ENCODE results near the gene TRIM69.
"Not testable (repeated sequence)": the region's sequence is repeated elsewhere in the genome, so short reads cannot be mapped to it uniquely, and the experiment has no call there.

Gene TRIM69, protein sequence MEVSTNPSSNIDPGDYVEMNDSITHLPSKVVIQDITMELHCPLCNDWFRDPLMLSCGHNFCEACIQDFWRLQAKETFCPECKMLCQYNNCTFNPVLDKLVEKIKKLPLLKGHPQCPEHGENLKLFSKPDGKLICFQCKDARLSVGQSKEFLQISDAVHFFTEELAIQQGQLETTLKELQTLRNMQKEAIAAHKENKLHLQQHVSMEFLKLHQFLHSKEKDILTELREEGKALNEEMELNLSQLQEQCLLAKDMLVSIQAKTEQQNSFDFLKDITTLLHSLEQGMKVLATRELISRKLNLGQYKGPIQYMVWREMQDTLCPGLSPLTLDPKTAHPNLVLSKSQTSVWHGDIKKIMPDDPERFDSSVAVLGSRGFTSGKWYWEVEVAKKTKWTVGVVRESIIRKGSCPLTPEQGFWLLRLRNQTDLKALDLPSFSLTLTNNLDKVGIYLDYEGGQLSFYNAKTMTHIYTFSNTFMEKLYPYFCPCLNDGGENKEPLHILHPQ
- 42.4 to 66.8 (median 66.4) reads per million in 3 donors for total RNA-seq

DNA sequence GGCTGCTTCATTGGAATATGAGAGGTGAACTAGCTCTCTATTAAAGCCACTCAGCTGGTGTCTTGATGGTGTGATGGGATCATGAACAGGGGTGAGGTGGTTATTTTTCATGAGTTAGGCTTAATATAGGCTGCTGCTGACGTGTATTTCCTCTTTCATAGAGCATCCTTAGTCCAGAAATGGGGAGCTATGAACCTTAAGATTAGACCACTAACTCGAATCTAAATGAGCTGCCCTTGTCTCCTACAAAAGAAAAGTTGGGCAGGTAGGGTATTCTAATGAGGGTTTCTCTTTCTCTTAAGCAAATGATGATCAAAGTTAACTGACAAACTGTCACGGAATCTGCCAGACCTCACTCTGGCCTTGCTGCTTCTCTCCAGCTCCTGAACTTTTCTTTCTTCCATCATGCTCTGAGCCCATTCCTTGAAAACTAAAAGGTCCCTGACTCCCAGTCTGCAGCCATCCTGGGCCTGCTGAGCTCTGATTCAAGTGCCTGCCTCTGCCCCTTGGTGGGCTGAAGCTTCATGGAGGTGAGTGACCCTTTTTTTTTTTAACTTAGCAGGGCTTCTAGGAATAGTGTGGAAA is at the start of gene TRIM69:
Gene TRIM69, plus strand, starts transcription at position 348 of the 585 bp plus-strand sequence. Its CDS starts 177 bp downstream, at position 525.
- Histone ChIP-seq H3K36me3 (ENCODE audit: control insufficient read depth, insufficient read depth, low read length) (peaks cover 3% of the 10 kb centered on the region), H3K27ac (ENCODE audit: insufficient read depth, low read length, poor library complexity, severe bottlenecking) (peak within 1 kb of the TSS; percentile 59), H3K27me3 (replicated peaks; ENCODE audit: control insufficient read depth, insufficient read depth, low read length, poor library complexity, severe bottlenecking) (no peaks in the 10 kb centered on the region), H3K9me3 (ENCODE audit: control insufficient read depth, low read length) (no peaks in the 10 kb centered on the region), H3K4me3 (ENCODE audit: insufficient read depth, low read depth, low read length, poor library complexity, severe bottlenecking) (peak within 1 kb of the TSS; percentile 28), H3K4me1 (ENCODE audit: control insufficient read depth, insufficient read depth, low read length, poor library complexity, severe bottlenecking) (peaks cover 49% of the 10 kb centered on the region)
- DNase-seq = no peak

DNA sequence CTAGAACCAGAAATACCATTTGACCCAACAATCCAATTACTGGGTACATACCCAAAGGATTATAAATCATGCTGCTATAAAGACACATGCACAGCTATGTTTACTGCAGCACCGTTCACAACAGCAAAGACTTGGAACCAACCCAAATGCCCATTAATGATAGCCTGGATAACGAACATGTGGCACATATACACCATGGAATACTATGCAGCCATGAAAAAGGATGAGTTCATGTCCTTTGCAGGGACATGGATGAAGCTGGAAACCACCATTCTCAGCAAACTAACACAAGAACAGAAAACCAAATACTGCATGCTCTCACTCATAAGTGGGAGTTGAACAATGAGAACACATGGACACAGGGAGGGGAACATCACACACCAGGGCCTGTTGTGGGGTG is 47.0 kb upstream of the TRIM69 start:
- H3K4me1 ChIP-seq (ENCODE audit: control insufficient read depth, insufficient read depth, low read length, poor library complexity, severe bottlenecking); H3K4me3 ChIP-seq (ENCODE audit: insufficient read depth, low read depth, low read length, poor library complexity, severe bottlenecking); H3K27me3 ChIP-seq (replicated peaks; ENCODE audit: control insufficient read depth, insufficient read depth, low read length, poor library complexity, severe bottlenecking); H3K9me3 ChIP-seq (ENCODE audit: control insufficient read depth, low read length); DNase-seq; H3K36me3 ChIP-seq (ENCODE audit: control insufficient read depth, insufficient read depth, low read length); H3K27ac ChIP-seq (ENCODE audit: insufficient read depth, low read length, poor library complexity, severe bottlenecking): not testable (repeated sequence)

DNA sequence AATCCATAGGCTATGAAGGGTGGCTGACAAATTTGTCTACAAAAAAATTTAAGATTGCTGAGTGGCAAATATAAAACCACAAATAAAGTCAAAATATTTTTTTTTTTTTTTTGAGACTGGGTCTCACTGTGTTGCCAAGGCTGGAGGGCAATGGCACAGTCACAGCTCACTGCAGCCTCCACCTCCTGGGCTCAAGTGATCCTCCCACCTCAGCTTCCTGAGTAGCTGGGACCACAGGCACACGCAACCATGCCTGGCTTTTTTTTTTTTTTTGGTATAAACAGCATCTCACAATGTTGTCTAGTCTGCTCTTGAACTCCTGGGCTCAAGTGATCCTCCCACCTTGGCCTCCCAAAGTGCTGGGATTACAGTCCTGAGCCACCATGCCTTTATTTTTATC is 46.1 kb upstream of the TRIM69 start:
- not testable (repeated sequence) for DNase-seq; H3K9me3 ChIP-seq (ENCODE audit: control insufficient read depth, low read length); H3K4me3 ChIP-seq (ENCODE audit: insufficient read depth, low read depth, low read length, poor library complexity, severe bottlenecking); H3K4me1 ChIP-seq (ENCODE audit: control insufficient read depth, insufficient read depth, low read length, poor library complexity, severe bottlenecking); H3K27me3 ChIP-seq (replicated peaks; ENCODE audit: control insufficient read depth, insufficient read depth, low read length, poor library complexity, severe bottlenecking); H3K36me3 ChIP-seq (ENCODE audit: control insufficient read depth, insufficient read depth, low read length); H3K27ac ChIP-seq (ENCODE audit: insufficient read depth, low read length, poor library complexity, severe bottlenecking)

DNA sequence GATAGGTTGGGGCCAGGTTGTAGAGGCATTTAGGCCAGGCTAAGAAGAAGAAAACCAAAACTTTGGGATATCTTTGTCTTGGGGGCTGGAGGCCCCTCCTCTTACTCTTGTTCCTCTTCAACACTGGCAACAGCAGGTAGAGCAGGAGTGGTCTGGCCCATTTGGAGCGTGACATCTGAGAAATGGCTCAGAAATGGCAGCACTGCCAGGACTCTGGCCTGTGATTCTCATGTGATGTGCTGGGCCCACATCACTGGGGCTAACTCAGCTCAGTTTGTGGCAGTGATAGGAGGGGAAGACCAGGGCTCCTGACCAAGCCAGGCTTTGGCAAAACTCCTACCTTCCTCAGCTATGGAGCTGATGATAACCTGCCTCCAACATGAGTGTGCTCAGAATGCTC is 43.7 kb upstream of the TRIM69 start:
- peak overlapping the region; percentile 11 for H3K27ac ChIP-seq (ENCODE audit: insufficient read depth, low read length, poor library complexity, severe bottlenecking)
- no peak overlapping the region for H3K4me3 ChIP-seq (ENCODE audit: insufficient read depth, low read depth, low read length, poor library complexity, severe bottlenecking)
- no peaks in the 10 kb centered on the region for H3K27me3 ChIP-seq (replicated peaks; ENCODE audit: control insufficient read depth, insufficient read depth, low read length, poor library complexity, severe bottlenecking)
- H3K36me3 ChIP-seq (ENCODE audit: control insufficient read depth, insufficient read depth, low read length) = no peaks in the 10 kb centered on the region
- DNase-seq = no peak
- no peaks in the 10 kb centered on the region for H3K4me1 ChIP-seq (ENCODE audit: control insufficient read depth, insufficient read depth, low read length, poor library complexity, severe bottlenecking)
- no peaks in the 10 kb centered on the region for H3K9me3 ChIP-seq (ENCODE audit: control insufficient read depth, low read length)

DNA sequence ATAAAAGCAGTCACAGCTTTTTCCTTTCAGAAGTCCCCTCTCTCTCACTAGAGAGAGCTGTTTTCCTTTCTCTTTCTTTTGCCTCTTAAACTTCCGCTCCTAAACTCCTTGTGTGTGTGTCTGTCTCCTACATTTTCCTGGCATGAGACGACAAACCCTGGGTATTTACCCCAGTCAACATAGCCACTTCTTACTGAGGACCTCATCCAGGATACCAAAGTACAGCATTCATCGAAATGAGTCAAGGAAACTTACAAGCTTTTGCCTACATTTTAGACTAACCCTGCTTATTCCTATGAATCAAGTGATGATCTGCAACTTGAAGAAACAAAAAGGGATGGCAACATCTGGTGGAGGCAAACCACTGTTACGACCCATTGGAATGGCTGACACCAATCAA is 41.9 kb upstream of the TRIM69 start:
- H3K4me1 ChIP-seq (ENCODE audit: control insufficient read depth, insufficient read depth, low read length, poor library complexity, severe bottlenecking) = no peaks in the 10 kb centered on the region
- no peak for DNase-seq
- H3K36me3 ChIP-seq (ENCODE audit: control insufficient read depth, insufficient read depth, low read length) = no peaks in the 10 kb centered on the region
- H3K4me3 ChIP-seq (ENCODE audit: insufficient read depth, low read depth, low read length, poor library complexity, severe bottlenecking) = no peak overlapping the region
- H3K27ac ChIP-seq (ENCODE audit: insufficient read depth, low read length, poor library complexity, severe bottlenecking) = no peak overlapping the region
- H3K27me3 ChIP-seq (replicated peaks; ENCODE audit: control insufficient read depth, insufficient read depth, low read length, poor library complexity, severe bottlenecking) = no peaks in the 10 kb centered on the region
- H3K9me3 ChIP-seq (ENCODE audit: control insufficient read depth, low read length) = no peaks in the 10 kb centered on the region

DNA sequence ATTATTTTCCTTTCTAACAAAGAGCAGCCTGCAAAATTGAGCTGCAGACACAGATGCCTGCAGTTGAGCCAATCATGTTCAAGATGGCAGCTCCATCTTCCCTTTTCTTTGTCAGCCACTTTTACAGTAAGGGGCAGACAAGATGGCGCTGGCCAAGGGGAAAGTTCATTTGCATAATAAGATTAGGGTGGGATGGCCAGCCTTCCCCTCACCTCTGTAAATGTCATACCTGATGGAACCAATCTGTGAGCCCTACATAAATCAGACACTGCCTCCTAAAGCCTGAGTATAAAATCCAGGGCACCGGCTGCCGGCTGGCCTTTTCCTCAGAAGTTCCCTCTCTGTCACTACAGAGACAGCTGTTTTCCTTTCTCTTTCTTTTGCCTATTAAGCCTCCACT is 41.0 kb upstream of the TRIM69 start:
- no peaks in the 10 kb centered on the region for H3K4me1 ChIP-seq (ENCODE audit: control insufficient read depth, insufficient read depth, low read length, poor library complexity, severe bottlenecking)
- no peak overlapping the region for H3K4me3 ChIP-seq (ENCODE audit: insufficient read depth, low read depth, low read length, poor library complexity, severe bottlenecking)

DNA sequence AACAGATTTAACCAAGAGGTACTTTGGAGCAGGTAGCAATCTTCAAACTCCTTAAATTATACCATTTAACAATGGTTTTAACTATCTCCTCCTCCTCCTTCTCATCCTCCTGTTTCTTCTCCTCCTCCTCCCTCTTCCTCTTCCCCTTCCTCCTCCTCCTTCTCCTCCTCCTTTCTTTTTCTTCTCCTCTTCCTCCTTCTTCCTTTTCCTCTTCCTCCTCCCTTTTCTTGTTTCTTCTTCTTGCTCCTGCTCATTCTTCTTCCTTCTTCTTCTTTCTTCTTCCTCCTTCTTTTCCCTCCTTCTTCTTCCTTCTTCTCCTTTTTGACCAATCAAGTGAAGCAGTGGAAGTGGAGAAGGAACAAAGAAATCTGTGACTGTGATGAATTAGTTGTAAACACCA is 39.3 kb upstream of the TRIM69 start:
- no peak overlapping the region for H3K27ac ChIP-seq (ENCODE audit: insufficient read depth, low read length, poor library complexity, severe bottlenecking)
- H3K9me3 ChIP-seq (ENCODE audit: control insufficient read depth, low read length) = no peaks in the 10 kb centered on the region
- no peaks in the 10 kb centered on the region for H3K27me3 ChIP-seq (replicated peaks; ENCODE audit: control insufficient read depth, insufficient read depth, low read length, poor library complexity, severe bottlenecking)
- no peaks in the 10 kb centered on the region for H3K4me1 ChIP-seq (ENCODE audit: control insufficient read depth, insufficient read depth, low read length, poor library complexity, severe bottlenecking)
- DNase-seq = no peak
- no peak overlapping the region for H3K4me3 ChIP-seq (ENCODE audit: insufficient read depth, low read depth, low read length, poor library complexity, severe bottlenecking)
- no peaks in the 10 kb centered on the region for H3K36me3 ChIP-seq (ENCODE audit: control insufficient read depth, insufficient read depth, low read length)

More for the DNA sequence above, 41.0 kb upstream of the TRIM69 start:
- Histone ChIP-seq H3K27me3 (replicated peaks; ENCODE audit: control insufficient read depth, insufficient read depth, low read length, poor library complexity, severe bottlenecking) (no peaks in the 10 kb centered on the region), H3K27ac (ENCODE audit: insufficient read depth, low read length, poor library complexity, severe bottlenecking) (no peak overlapping the region), H3K9me3 (ENCODE audit: control insufficient read depth, low read length) (no peaks in the 10 kb centered on the region), H3K36me3 (ENCODE audit: control insufficient read depth, insufficient read depth, low read length) (no peaks in the 10 kb centered on the region)
- DNase-seq = no peak

DNA sequence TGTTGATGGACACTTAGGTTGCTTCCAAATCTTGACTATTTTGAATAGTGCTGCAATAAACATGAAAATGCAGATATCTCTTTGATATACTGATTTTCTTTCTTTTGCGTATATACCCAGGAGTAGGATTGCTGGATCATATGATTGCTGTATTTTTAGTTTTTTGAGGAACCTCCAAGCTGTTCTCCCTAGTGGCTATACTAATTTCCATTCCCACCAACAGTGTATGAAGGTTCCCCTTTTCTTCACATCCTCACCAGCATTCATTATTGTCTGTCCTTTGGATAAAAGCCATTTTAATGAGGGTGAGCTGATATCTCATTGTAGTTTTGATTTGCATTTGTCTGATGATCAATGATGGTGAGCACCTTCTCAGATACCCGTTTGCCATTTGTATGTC is 37.7 kb upstream of the TRIM69 start:
- H3K27me3 ChIP-seq (replicated peaks; ENCODE audit: control insufficient read depth, insufficient read depth, low read length, poor library complexity, severe bottlenecking) = no peaks in the 10 kb centered on the region
- no peak overlapping the region for H3K27ac ChIP-seq (ENCODE audit: insufficient read depth, low read length, poor library complexity, severe bottlenecking)
- no peaks in the 10 kb centered on the region for H3K9me3 ChIP-seq (ENCODE audit: control insufficient read depth, low read length)
- H3K36me3 ChIP-seq (ENCODE audit: control insufficient read depth, insufficient read depth, low read length) = no peaks in the 10 kb centered on the region
- no peak for DNase-seq
- H3K4me3 ChIP-seq (ENCODE audit: insufficient read depth, low read depth, low read length, poor library complexity, severe bottlenecking) = no peak overlapping the region
- H3K4me1 ChIP-seq (ENCODE audit: control insufficient read depth, insufficient read depth, low read length, poor library complexity, severe bottlenecking) = no peaks in the 10 kb centered on the region

DNA sequence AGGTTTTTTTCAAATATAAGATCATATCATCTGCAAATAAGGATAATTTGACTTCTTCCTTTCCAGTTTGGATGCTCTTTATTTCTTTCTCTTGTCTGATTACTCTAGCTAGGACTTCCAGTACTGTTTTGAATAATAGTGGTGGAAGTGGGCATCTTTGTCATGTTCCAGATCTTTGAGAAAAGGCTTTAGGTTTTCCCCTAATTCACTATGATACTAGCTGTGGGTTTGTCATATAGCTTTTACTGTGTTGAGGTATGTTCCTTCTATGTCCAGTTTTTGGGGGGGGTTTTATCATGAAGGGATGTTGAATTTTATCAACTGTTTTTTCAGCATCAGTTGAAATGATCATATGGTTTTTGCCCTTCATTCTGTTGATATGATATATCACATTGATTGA is 35.7 kb upstream of the TRIM69 start:
- not testable (repeated sequence) for DNase-seq; H3K9me3 ChIP-seq (ENCODE audit: control insufficient read depth, low read length); H3K27me3 ChIP-seq (replicated peaks; ENCODE audit: control insufficient read depth, insufficient read depth, low read length, poor library complexity, severe bottlenecking); H3K27ac ChIP-seq (ENCODE audit: insufficient read depth, low read length, poor library complexity, severe bottlenecking); H3K4me1 ChIP-seq (ENCODE audit: control insufficient read depth, insufficient read depth, low read length, poor library complexity, severe bottlenecking); H3K4me3 ChIP-seq (ENCODE audit: insufficient read depth, low read depth, low read length, poor library complexity, severe bottlenecking); H3K36me3 ChIP-seq (ENCODE audit: control insufficient read depth, insufficient read depth, low read length)

DNA sequence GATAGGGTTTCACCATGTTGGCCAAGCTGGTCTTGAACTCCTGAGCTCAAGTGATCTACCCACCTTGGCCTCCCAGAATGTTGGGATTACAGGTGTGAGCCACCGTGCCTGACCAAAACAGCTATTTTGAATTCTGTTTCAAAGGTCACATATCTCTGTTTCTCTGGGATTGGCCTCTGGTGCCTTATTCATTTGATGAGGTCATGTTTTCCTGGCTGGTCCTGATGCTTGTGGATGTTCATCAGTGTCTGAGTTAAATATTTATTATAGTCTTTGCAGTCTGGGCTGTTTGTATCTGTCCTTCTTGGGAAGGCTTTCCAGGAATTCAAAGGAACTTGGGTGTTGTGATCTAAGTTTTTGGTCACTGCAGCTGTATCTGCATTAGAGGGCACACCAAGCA is 30.3 kb upstream of the TRIM69 start:
- Histone ChIP-seq H3K4me3 (ENCODE audit: insufficient read depth, low read depth, low read length, poor library complexity, severe bottlenecking) (no peak overlapping the region), H3K27ac (ENCODE audit: insufficient read depth, low read length, poor library complexity, severe bottlenecking) (no peak overlapping the region), H3K9me3 (ENCODE audit: control insufficient read depth, low read length) (no peaks in the 10 kb centered on the region), H3K4me1 (ENCODE audit: control insufficient read depth, insufficient read depth, low read length, poor library complexity, severe bottlenecking) (no peaks in the 10 kb centered on the region), H3K36me3 (ENCODE audit: control insufficient read depth, insufficient read depth, low read length) (no peaks in the 10 kb centered on the region), H3K27me3 (replicated peaks; ENCODE audit: control insufficient read depth, insufficient read depth, low read length, poor library complexity, severe bottlenecking) (no peaks in the 10 kb centered on the region)
- no peak for DNase-seq

All from effector memory CD4-positive, alpha-beta T cell (primary cell).